Kidney (tissue), 14 donors: ENCODE results near the gene LY6G5C. TPM values are rescaled to one million over a fixed set of nuclear protein-coding genes. Genes with fewer than 3 reads are reported as not detected.
A peak's percentile ranks its signal among the peaks of the same experiment; 100 is the strongest.

Source experiments
- DNase-seq, 5 donors: peaks; one replicate each; pipeline ENCODE4 v3.0.0-alpha.2; 2013 to 2020
- FAIRE-seq: peaks from 2 replicates; lab custom pipeline; 2012; peaks lifted over from hg19 to GRCh38; lab: Jason Lieb, UNC
- H3K27ac ChIP-seq, 2 donors: one replicate each; pipeline ENCODE4 v1.7.0; 2013; ENCODE audit warnings: low read depth in 2 of 2, low read length in 2 of 2, inconsistent platforms in 1 of 2
- H3K27me3 ChIP-seq: one replicate; pipeline ENCODE4 v1.7.1; 2013; ENCODE audit warnings: low read length, inconsistent platforms; ENCODE audit not compliant: control insufficient read depth, insufficient read depth
- H3K36me3 ChIP-seq, 3 donors: one replicate each; pipeline versions ENCODE4 v1.7.0 to v1.7.1; 2013; ENCODE audit warnings: low read length in 3 of 3, control low read depth in 1 of 3, inconsistent platforms in 1 of 3; ENCODE audit not compliant: insufficient read depth in 3 of 3, control insufficient read depth in 2 of 3
- H3K4me1 ChIP-seq, 3 donors: one replicate each; pipeline versions ENCODE4 v1.7.0 to v1.7.1; 2013; ENCODE audit warnings: low read length in 3 of 3, inconsistent platforms in 1 of 3, low read depth in 1 of 3; ENCODE audit not compliant: control insufficient read depth in 2 of 3, insufficient read depth in 2 of 3
- H3K4me3 ChIP-seq, 3 donors: one replicate each; pipeline versions ENCODE4 v1.7.0 to v1.8.1; 2013; ENCODE audit warnings: low read length in 3 of 3, control low read depth in 1 of 3, inconsistent platforms in 1 of 3
- H3K9ac ChIP-seq, 3 donors: one replicate each; pipeline versions ENCODE4 v1.7.0 to v1.7.1; 2013; ENCODE audit warnings: low read length in 3 of 3, control low read depth in 1 of 3, inconsistent platforms in 1 of 3
- H3K9me3 ChIP-seq, 3 donors: one replicate each; pipeline versions ENCODE4 v1.7.0 to v1.7.1; 2013; ENCODE audit warnings: low read length in 3 of 3, control low read depth in 1 of 3, inconsistent platforms in 1 of 3; ENCODE audit not compliant: control insufficient read depth in 2 of 3, insufficient read depth in 1 of 3
- CTCF ChIP-seq: IDR thresholded peaks from 3 replicates; pipeline ENCODE4 v1.5.1; 2012; ENCODE audit warnings: mild to moderate bottlenecking, moderate library complexity, borderline replicate concordance; ENCODE audit not compliant: insufficient read depth; ENCODE audit errors: extremely low read depth
- intact Hi-C: fragments of 100-400 bp; cut with DNase I; formaldehyde crosslinking; loops from one replicate; pipeline ENCODE4 v1.11.1; 2022
- polyA plus RNA-seq: library from polyadenylated mRNA; stranded (reverse); fragments of 350-450 nt; fragmentation: Illumina TruSeq; extraction: RNeasy Lipid Tissue Mini Kit (QIAGEN cat#74804); gene quantifications from one replicate; pipeline ENCODE4 v1.2.3, GENCODE V29; 2014; ENCODE audit warnings: low read depth, low replicate concordance; ENCODE audit not compliant: insufficient read depth
- total RNA-seq: library from RNA; stranded (reverse); fragmentation: NEBNext Ultra II Directional; extraction: Animal tissue kit (Norgen Biotek cat#: 25700); gene quantifications from one replicate; pipeline ENCODE4 v1.2.1, GENCODE V29; 2021
- donor health status: control.
- donor health status: control.
- donor health status: control.
- donor health status: control.
- donor health status: control.
- donor health status: DM: yes; HTN: yes; CAD: no.
- donor health status: Normal renal cell carcinoma (clear cell type).

Gene LY6G5C
- total and polyA plus RNA-seq, 2 donors from 2014 or later: 2.5 to 4.6 TPM

DNA sequence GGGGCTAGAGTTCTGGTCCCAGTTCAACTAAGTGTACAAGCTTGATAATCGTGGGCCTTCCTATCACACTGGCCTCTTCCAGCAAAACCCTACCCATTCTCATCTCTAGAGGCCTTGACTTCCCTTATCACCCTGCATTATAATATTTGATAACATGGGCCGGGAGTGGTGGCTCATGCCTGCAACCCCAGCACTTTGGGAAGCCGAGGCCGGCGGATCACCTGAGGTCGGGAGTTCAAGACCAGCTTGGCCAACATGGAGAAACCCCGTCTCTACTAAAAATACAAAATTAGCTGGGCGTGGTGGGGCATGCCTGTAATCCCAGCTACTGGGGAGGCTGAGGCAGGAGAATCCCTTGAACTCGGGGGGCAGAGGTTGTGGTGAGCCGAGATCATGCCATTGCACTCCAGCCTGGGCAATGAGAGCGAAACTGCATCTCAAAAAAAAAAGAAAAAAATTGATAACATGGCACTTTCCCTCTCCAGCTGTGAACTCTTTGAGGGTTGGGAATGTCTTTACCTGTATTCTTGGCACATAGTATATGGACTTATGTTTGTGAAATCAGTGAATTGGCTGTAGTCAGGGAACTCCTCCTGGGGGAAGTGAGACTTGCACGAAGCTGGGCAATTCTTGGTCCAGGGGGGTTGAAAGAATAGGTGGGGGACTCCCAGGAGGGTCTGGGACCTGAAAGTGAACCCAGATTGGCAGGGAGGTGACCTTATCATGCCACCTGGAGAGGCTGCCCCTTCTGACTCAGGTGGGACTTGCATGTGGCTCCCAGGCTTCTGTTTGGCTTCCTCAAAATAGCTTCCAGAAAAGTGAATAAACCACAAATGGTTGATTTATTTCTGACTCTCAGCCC, 19.4 kb downstream of the LY6G5C start:
- peak overlapping the region; percentile 92 to 98 (median 93) for H3K4me3 ChIP-seq
- H3K9me3 ChIP-seq: no peaks in the 10 kb centered on the region
- peak overlapping the region in 1 of 2 donors; percentile 84 for H3K27ac ChIP-seq
- DNase-seq (no peak), FAIRE-seq (no peak)
- no peaks in the 10 kb centered on the region for H3K27me3 ChIP-seq
- TF ChIP-seq CTCF: no peak
- peaks cover 0 to 45% (median 36%) of the 10 kb centered on the region in 3 donors for H3K4me1 ChIP-seq
- intact Hi-C loops: no loop called here
- peaks cover 0 to 7% (median 6%) of the 10 kb centered on the region in 3 donors for H3K36me3 ChIP-seq
- H3K9ac ChIP-seq: peak overlapping the region in 2 of 3 donors; percentile 22 to 86

DNA sequence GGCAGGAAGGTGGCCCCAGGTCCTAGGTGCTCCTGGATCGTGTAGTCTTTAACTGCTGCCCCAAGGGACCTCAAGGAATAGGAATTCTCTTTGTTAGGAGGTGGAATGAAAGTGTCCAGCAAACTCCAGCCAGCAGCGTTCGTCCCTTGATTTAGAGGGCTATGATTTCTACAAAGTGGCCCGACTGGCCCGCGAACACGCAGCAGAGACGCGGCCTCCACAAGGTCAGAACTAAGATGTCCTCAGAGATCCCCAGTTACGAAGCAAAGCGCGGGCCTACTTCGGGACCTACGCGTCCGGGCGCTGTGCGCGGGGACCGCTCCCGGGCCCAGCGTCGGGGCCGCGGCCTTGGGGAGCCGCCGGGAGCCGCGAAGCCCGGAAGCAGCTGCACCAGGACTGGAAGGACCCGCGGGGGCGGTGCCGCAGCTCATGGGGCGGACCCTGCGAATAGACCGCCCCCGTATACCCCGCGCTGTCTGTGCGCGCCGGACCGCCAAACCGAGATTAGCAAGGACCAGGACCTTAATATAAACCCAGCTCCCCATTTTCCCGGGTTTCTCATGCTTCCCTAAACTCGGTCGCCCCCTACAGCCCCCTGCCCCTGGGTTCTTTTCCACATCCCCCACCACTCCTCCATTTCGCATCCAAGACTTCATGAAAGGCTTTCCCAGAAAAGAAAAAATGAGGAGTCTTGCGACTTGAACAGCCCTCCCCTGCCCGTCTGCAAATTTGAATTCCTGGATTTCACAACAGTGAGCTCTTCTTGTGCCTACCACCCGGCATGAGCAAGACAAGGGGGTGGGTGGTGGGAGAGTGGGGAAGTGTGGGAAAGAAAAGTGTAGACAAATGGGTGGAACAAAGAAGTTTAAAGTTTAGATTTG, 20.2 kb downstream of the LY6G5C start, which contains the start of gene C6orf47:
Gene C6orf47 (minus strand): TSS at position 398 of the 881 bp plus-strand sequence. CDS start 831 bp downstream, outside the sequence.
- TF ChIP-seq CTCF: no peak
- Histone ChIP-seq H3K9ac (peak within 1 kb of the TSS; percentile 80 to 95 (median 86)), H3K4me1 (peaks cover 0 to 50% (median 33%) of the 10 kb centered on the region in 3 donors), H3K9me3 (no peaks in the 10 kb centered on the region), H3K27me3 (no peaks in the 10 kb centered on the region), H3K27ac (peak within 1 kb of the TSS; percentile 84 to 90), H3K4me3 (peak within 1 kb of the TSS; percentile 92 to 98 (median 93)), H3K36me3 (peaks cover 0 to 7% (median 6%) of the 10 kb centered on the region in 3 donors)
- intact Hi-C loops: no loop called here
- FAIRE-seq (no peak), DNase-seq (peak; percentile 90 to 96 (median 93))

GRCh38 chr6:31659649-31660380, 21.1 kb downstream of the LY6G5C start:
- Histone ChIP-seq H3K36me3 (peaks cover 0 to 7% (median 6%) of the 10 kb centered on the region in 3 donors), H3K9ac (peak overlapping the region; percentile 80 to 95 (median 86)), H3K4me1 (peaks cover 0 to 54% (median 39%) of the 10 kb centered on the region in 3 donors), H3K27ac (peak overlapping the region; percentile 84 to 90), H3K4me3 (peak overlapping the region; percentile 92 to 98 (median 93)), H3K27me3 (no peaks in the 10 kb centered on the region), H3K9me3 (no peaks in the 10 kb centered on the region)
- intact Hi-C loops: no loop called here
- DNase-seq (peak in 3 of 5 donors; percentile 22 to 42 (median 33)), FAIRE-seq (no peak)
- no peak for TF ChIP-seq CTCF
